HG03196 (cell line): ENCODE data around the gene HVCN1.
"Not testable (repeated sequence)": the region's sequence is repeated elsewhere in the genome, so short reads cannot be mapped to it uniquely, and the experiment has no call there.

Experiments used
- ATAC-seq: cut with Tn5 transposase; IDR thresholded peaks from one replicate; pipeline ENCODE4 v1.9.1; 2021; ENCODE audit not compliant: unreplicated experiment

Gene HVCN1

GRCh38 chr12:110688446-110689280 lies at the start of gene HVCN1:
HVCN1 (minus strand) TSS chr12:110689115; CDS start chr12:110683245, 5,870 bp downstream.
- no peak for ATAC-seq

GRCh38 chr12:110737532-110737931 lies 48.6 kb upstream of the HVCN1 start:
- no peak for ATAC-seq

GRCh38 chr12:110737016-110737415 lies 48.1 kb upstream of the HVCN1 start:
- ATAC-seq: not testable (repeated sequence)

GRCh38 chr12:110733900-110734299 lies 45.0 kb upstream of the HVCN1 start:
- ATAC-seq: no peak

- ATAC-seq: no peak
Observed at GRCh38 chr12:110733089-110733715, 44.3 kb upstream of the HVCN1 start.

GRCh38 chr12:110732572-110732971 lies 43.7 kb upstream of the HVCN1 start:
- no peak for ATAC-seq

- no peak for ATAC-seq
Observed at GRCh38 chr12:110731479-110731878, 42.6 kb upstream of the HVCN1 start.

GRCh38 chr12:110728628-110729027 lies 39.7 kb upstream of the HVCN1 start:
- ATAC-seq: no peak

- ATAC-seq: no peak
Observed at GRCh38 chr12:110726708-110727369, 37.9 kb upstream of the HVCN1 start.

- no peak for ATAC-seq
Observed at GRCh38 chr12:110726028-110726427, 37.1 kb upstream of the HVCN1 start.

- ATAC-seq: no peak
Observed at GRCh38 chr12:110725267-110725666, 36.4 kb upstream of the HVCN1 start.

- not testable (repeated sequence) for ATAC-seq
Observed at GRCh38 chr12:110722892-110723291, 34.0 kb upstream of the HVCN1 start.

- no peak for ATAC-seq
Observed at GRCh38 chr12:110721570-110721969, 32.7 kb upstream of the HVCN1 start.

GRCh38 chr12:110720516-110720915 lies 31.6 kb upstream of the HVCN1 start:
- no peak for ATAC-seq

- no peak for ATAC-seq
Observed at GRCh38 chr12:110718222-110718908, 29.4 kb upstream of the HVCN1 start.

GRCh38 chr12:110717037-110717436 lies 28.1 kb upstream of the HVCN1 start:
- ATAC-seq: no peak

GRCh38 chr12:110708917-110709316 lies 20.0 kb upstream of the HVCN1 start:
- ATAC-seq: no peak

GRCh38 chr12:110705309-110705708 lies 16.4 kb upstream of the HVCN1 start:
- ATAC-seq: no peak

- ATAC-seq: no peak
Observed at GRCh38 chr12:110704750-110705149, 15.8 kb upstream of the HVCN1 start.

- no peak for ATAC-seq
Observed at GRCh38 chr12:110704231-110704630, 15.3 kb upstream of the HVCN1 start.

- ATAC-seq: no peak
Observed at GRCh38 chr12:110702081-110702480, 13.2 kb upstream of the HVCN1 start.
